Psoas muscle (tissue), 8 donors: ENCODE results near the gene TBL1Y. TPM values are rescaled to one million over a fixed set of nuclear protein-coding genes. Genes with fewer than 3 reads are reported as not detected.

Source experiments
- ATAC-seq, 4 donors: fragments of 200-7000 bp; cut with Tn5 transposase; one replicate each; pipeline ENCODE4 v1.9.1; 2020; ENCODE audit warnings: moderate library complexity in 3 of 4, mild to moderate bottlenecking in 2 of 4
- DNase-seq, 2 donors: peaks; one replicate each; pipeline ENCODE4 v3.0.0-alpha.2; 2020
- H3K27ac ChIP-seq: fragments of 200-600 bp; one replicate; pipeline ENCODE4 v1.8.0; 2022
- H3K27me3 ChIP-seq, 3 donors: fragments of 200-600 bp in 1 of 3; one replicate each; pipeline versions ENCODE4 v1.6.1 to v1.8.0; 2013 to 2022; ENCODE audit warnings: low read length in 2 of 3, mild to moderate bottlenecking in 2 of 3, moderate library complexity in 1 of 3; ENCODE audit not compliant: insufficient read depth in 3 of 3
- H3K36me3 ChIP-seq, 2 donors: fragments of 200-600 bp in 1 of 2; one replicate each; pipeline versions ENCODE4 v1.6.1 to v1.8.0; 2013 to 2022; ENCODE audit warnings: low read depth in 1 of 2, mild to moderate bottlenecking in 1 of 2, moderate library complexity in 1 of 2; ENCODE audit not compliant: insufficient read depth in 1 of 2
- H3K4me1 ChIP-seq: fragments of 200-600 bp; one replicate; pipeline ENCODE4 v1.8.0; 2022
- H3K4me3 ChIP-seq: fragments of 200-600 bp; one replicate; pipeline ENCODE4 v1.8.0; 2022; ENCODE audit warnings: mild to moderate bottlenecking
- H3K9me3 ChIP-seq: fragments of 200-600 bp; one replicate; pipeline ENCODE4 v1.8.0; 2022
- WGBS, 3 donors: extraction: QIAGEN DNeasy Blood & Tissue Kit; methylation state at CpG; one replicate each; pipeline versions ENCODE4 v1.1.6 to v1.1.7; 2013; 5-methylcytosine and 5-hydroxymethylcytosine counted together
- intact Hi-C, 2 donors: fragments of 100-400 bp; cut with DNase I; formaldehyde crosslinking; loops; one replicate each; pipeline versions ENCODE4 v1.11.0 to v1.14.2; 2022
- polyA plus RNA-seq, 3 donors: library from polyadenylated mRNA; stranded (reverse); fragments of 200-250 nt; gene quantifications; one replicate each; pipeline ENCODE4 v1.2.3, GENCODE V29; 2013
- total RNA-seq, 4 donors: library from RNA; stranded (reverse); fragmentation: NEBNext Ultra II Directional in 2 of 4; extraction: Animal tissue kit (Norgen Biotek cat#: 25700) in 2 of 4; gene quantifications; one replicate each; pipeline versions ENCODE4 v1.2.1 to v1.2.4, GENCODE V29; 2021 to 2023
- TF ChIP-seq, protein P1 (sequence below): fragments of 200-600 bp; IDR thresholded peaks from one replicate; pipeline ENCODE4 v1.8.0; 2022; ENCODE audit warnings: antibody characterized with exemption
- donor health status: healthy with polysubstance abuse.
- donor health status: DM: no; HTN: no; CAD: no; lungs with moderate emphysema.
- donor health status: Bipolar disorder and iron deficiency.
- donor health status: healthy.
- donor health status: DM: yes; HTN: yes; CAD: no.
- donor health status: DM: no; HTN: no; CAD: no.
- donor health status: DM: no; HTN: no; CAD: no.
- donor health status: DM: yes; HTN: yes; CAD: no.

Gene TBL1Y
- total and polyA plus RNA-seq, 7 donors = 0.03 to 0.60 TPM; not detected in 5

DNA sequence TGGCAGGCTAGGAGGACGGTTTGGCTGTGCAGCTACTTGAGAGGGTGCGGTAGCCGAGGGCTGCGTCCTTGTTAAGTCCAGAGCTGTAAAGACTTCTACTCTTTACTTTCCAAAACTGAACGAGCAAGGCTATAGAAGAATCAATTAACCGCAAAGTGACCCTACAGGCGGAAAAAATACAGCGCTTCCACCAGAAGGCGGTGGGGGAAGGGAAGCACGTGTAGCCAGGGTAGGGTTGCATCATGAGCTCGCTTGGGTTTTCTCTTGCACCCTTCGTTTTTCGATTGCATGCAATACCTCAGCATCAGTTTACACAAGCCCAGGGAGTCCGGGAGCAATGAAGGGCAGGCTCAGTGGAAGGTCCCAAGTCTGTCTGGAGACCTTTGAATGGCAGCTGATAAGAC lies 1.4 kb upstream of the TBL1Y start:
- Histone ChIP-seq H3K27me3 (no peaks in the 10 kb centered on the region), H3K4me3 (no peak overlapping the region), H3K27ac (no peak overlapping the region), H3K36me3 (no peaks in the 10 kb centered on the region), H3K9me3 (no peaks in the 10 kb centered on the region), H3K4me1 (no peaks in the 10 kb centered on the region)
- intact Hi-C loops = no loop called here
- ATAC-seq (no peak), DNase-seq (no peak)
- TF ChIP-seq, protein P1, sequence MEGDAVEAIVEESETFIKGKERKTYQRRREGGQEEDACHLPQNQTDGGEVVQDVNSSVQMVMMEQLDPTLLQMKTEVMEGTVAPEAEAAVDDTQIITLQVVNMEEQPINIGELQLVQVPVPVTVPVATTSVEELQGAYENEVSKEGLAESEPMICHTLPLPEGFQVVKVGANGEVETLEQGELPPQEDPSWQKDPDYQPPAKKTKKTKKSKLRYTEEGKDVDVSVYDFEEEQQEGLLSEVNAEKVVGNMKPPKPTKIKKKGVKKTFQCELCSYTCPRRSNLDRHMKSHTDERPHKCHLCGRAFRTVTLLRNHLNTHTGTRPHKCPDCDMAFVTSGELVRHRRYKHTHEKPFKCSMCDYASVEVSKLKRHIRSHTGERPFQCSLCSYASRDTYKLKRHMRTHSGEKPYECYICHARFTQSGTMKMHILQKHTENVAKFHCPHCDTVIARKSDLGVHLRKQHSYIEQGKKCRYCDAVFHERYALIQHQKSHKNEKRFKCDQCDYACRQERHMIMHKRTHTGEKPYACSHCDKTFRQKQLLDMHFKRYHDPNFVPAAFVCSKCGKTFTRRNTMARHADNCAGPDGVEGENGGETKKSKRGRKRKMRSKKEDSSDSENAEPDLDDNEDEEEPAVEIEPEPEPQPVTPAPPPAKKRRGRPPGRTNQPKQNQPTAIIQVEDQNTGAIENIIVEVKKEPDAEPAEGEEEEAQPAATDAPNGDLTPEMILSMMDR = no peak
- 2 to 4% methylated on average over 14 of the region's 14 CpGs; no CpG with 5 or more reads in 1 of the 3 donors for WGBS, 3 donors

GRCh38 chrY:6909856-6910255 lies 641 bp upstream of the TBL1Y start:
- no peaks in the 10 kb centered on the region for H3K27me3 ChIP-seq
- intact Hi-C loops = no loop called here
- no peak overlapping the region for H3K4me3 ChIP-seq
- no peaks in the 10 kb centered on the region for H3K4me1 ChIP-seq
- TF ChIP-seq, protein P1 = no peak
- no peak for DNase-seq
- no peak for ATAC-seq
- no peaks in the 10 kb centered on the region for H3K36me3 ChIP-seq
- H3K9me3 ChIP-seq = no peaks in the 10 kb centered on the region
- WGBS, 3 donors = 3% methylated on average over 7 to 14 of the region's 14 CpGs; no CpG with 5 or more reads in 1 of the 3 donors
- no peak overlapping the region for H3K27ac ChIP-seq

DNA sequence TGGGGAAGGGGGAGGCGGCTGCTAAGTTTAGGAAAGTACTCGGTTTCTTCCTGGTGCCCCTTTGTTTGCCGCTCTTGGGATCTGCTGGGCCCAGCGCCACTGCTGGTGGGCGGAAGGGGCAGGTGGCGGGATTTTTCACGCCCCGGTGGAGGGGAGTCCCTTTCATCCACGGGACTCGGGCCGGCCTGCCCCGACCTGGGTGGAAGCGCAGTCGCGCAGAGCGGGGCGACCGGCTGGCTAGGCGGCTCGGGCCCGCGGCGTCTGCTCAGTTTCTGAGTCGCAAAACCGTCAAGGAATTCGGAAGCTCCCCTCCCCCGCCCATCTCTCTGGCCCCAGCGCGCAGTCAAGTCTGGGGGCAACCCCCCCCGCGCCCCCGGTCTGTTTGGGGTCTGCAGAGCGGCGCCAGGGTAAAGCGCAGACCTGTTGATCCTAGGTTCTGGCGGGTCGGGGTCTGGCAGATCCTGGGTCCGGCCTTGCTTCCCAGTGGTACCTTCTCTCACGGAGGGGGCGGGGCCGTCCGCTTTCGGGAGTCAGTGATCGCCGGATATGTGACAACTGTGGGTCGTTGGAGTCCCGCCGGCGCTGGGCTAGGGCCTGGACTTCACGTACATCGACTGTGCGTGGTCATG lies 870 bp downstream of the TBL1Y start, which contains the start of gene AMELY:
AMELY (minus strand) TSS at position 500 of the 629 bp plus-strand sequence. CDS start 39,144 bp downstream, outside the sequence.
- no peaks in the 10 kb centered on the region for H3K27me3 ChIP-seq
- ATAC-seq (no peak), DNase-seq (no peak)
- WGBS, 3 donors = 1 to 4% methylated on average over 31 to 52 of the region's 52 CpGs; no CpG with 5 or more reads in 1 of the 3 donors
- no peak within 1 kb of the TSS for H3K4me3 ChIP-seq
- H3K36me3 ChIP-seq = no peaks in the 10 kb centered on the region
- no peaks in the 10 kb centered on the region for H3K4me1 ChIP-seq
- intact Hi-C loops = no loop called here
- H3K9me3 ChIP-seq = no peaks in the 10 kb centered on the region
- TF ChIP-seq, protein P1 = no peak
- no peak within 1 kb of the TSS for H3K27ac ChIP-seq

- TF ChIP-seq, protein P1 = no peak
- ATAC-seq = no peak
- DNase-seq = no peak
- intact Hi-C loops = no loop called here
- H3K27me3 ChIP-seq = no peaks in the 10 kb centered on the region
- H3K4me1 ChIP-seq = no peaks in the 10 kb centered on the region
- no peaks in the 10 kb centered on the region for H3K36me3 ChIP-seq
- no peak overlapping the region for H3K27ac ChIP-seq
- H3K9me3 ChIP-seq = no peaks in the 10 kb centered on the region
- H3K4me3 ChIP-seq = no peak overlapping the region
Observed at GRCh38 chrY:6913362-6913761, 2.9 kb downstream of the TBL1Y start.

DNA sequence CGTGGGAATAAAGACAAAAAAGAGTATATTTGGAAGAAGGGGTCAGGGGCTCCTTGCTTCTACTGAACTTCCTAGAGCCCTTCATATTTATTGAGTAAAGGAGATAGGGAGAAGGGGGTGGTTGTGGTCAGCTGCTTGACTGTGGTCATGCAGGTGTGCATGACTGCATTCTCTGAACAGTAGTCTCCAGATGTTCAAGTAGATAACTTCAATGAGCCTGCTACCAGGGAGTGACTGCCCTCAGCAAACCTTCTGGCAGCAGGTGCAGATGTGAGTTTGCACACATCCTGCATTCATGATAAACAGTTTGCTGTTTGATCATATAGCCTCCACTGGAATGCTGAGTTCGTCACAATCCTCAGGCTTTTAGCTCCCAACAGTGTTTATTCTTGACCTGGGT lies 10.6 kb downstream of the TBL1Y start:
- H3K9me3 ChIP-seq = no peaks in the 10 kb centered on the region
- no peak for ATAC-seq
- intact Hi-C loops = no loop called here
- 80 to 86% methylated on average over 2 of the region's 2 CpGs; no CpG with 5 or more reads in 1 of the 3 donors for WGBS, 3 donors
- H3K36me3 ChIP-seq = no peaks in the 10 kb centered on the region
- H3K27ac ChIP-seq = no peak overlapping the region
- H3K4me1 ChIP-seq = no peaks in the 10 kb centered on the region
- no peak for DNase-seq
- no peaks in the 10 kb centered on the region for H3K27me3 ChIP-seq
- TF ChIP-seq, protein P1 = no peak
- no peak overlapping the region for H3K4me3 ChIP-seq
